Fibroblast of mammary gland (primary cell): Measurements from ENCODE around the gene DENND5A.
A peak's percentile ranks its signal among the peaks of the same experiment; 100 is the strongest.

ENCODE experiments used
- DNase-seq: peaks from one replicate; pipeline ENCODE4 v3.0.0-alpha.2; 2010; ENCODE audit warnings: low read depth
- H3K4me3 ChIP-seq: 2 replicates; pipeline ENCODE4 v1.5.1; 2011; ENCODE audit warnings: low read depth, mild to moderate bottlenecking, low read length, moderate library complexity; ENCODE audit not compliant: control insufficient read depth
- CTCF ChIP-seq: conservative IDR thresholded peaks from 2 replicates; pipeline ENCODE4 v1.5.1; 2011; ENCODE audit warnings: low read depth, low read length, inconsistent platforms; ENCODE audit not compliant: control insufficient read depth, insufficient read depth

The DENND5A gene

GRCh38 chr11:9265211-9266131, at the start of gene DENND5A:
Gene DENND5A, minus strand, starts transcription at chr11:9265350. Its CDS starts 281 bp downstream, at chr11:9265069.
- peak within 1 kb of the TSS; percentile 87 for H3K4me3 ChIP-seq
- TF ChIP-seq CTCF: no peak
- DNase-seq: peak; percentile 74

DNA sequence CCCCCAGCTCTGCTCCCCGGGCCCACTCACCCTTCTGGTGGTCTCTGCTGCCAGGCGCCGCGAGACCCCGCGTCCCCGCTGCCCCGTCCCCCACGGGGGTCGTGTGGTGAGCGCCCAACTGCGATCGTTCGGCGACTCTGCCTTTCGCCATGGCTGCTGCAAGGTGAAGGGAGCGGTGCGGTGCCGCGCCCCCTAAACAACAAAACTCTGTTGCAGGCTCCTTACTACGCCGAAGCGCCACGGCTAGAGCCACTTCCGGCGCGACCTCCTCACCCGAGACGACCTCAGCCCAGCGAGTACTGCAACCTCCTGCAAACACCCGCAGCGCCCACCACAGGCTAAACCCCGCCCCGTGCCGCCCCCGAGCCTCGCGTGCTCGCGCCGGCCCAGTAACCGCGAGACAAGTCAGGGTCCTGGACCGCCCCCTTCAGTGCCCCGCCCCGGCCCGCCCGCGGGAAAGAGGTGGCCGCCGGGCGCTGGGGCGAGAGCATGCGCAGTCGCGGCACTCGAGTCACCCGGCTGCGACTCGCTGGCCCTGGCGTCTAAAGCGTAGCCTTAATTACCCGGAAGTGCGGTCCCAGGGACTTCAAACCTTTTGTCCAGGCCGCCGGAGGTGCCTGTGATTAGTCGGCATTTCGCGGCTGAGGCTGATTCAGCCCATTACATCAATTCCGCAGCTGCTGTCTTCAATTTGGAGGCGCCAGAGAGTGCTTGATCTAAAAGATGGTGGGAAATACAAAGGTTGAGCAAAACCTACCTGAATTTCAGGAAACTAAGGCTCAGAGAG, 49.3 kb upstream of the DENND5A start, which contains the start of gene TMEM41B:
TSS of gene TMEM41B (minus strand) at position 303 of the 787 bp plus-strand sequence. CDS start at position 151, 152 bp downstream.
- no peak for TF ChIP-seq CTCF
- peak within 1 kb of the TSS; percentile 95 for H3K4me3 ChIP-seq
- DNase-seq: peak; percentile 96

GRCh38 chr11:9313648-9314290, 48.6 kb upstream of the DENND5A start:
- TF ChIP-seq CTCF: no peak
- peak overlapping the region; percentile 95 for H3K4me3 ChIP-seq
- peak; percentile 14 for DNase-seq

DNA sequence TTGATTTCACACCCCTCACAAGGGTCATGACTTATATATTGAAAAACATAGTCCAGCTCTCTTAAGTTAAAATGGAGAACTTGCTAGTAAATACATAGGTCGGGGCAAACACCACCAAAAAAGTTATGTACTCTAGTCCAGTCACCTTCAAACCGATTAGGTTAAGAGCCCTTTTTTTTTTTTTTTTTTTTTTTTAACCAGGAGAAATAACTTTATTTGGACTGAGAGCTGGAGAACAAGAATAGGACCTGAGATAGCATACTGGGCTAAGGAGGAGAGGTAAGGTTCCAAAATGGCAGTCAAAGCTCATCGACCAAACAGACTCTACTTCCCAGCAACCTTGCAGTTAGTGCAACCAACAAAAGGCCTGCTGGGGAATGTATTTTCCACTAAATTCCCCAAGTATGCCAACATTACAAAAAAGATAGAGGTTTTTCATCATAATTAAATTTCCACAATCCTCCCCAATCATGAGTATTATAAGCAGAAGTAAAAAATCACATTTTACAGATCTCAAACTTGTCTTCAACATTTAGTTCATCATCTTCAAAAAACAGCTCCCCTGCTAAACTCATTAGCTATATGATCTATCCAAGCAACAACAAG, 45.4 kb upstream of the DENND5A start:
- DNase-seq: no peak
- TF ChIP-seq CTCF: no peak
- no peak overlapping the region for H3K4me3 ChIP-seq

GRCh38 chr11:9304178-9304577, 39.0 kb upstream of the DENND5A start:
- no peak for TF ChIP-seq CTCF
- no peak overlapping the region for H3K4me3 ChIP-seq
- no peak for DNase-seq

DNA sequence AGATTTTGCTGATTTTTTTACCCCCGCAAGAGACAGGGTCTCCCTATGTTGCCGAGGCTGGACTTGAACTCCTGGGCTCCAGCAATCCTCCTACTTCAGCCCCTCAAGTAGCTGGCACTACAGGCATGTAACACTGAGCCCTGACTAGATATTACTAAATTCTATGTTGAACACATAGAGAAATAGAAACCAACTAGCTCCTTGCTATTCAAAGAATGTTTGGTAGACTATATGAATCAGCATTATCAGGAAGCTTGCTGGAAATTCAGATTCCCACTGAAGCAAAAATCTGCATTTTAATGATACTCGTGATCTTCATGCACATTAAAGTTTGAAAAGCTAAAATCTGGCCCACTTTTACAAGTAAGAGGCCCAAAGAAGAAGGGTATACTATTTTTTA, 37.3 kb upstream of the DENND5A start:
- no peak overlapping the region for H3K4me3 ChIP-seq
- no peak for DNase-seq
- no peak for TF ChIP-seq CTCF
